Sciatic nerve (tissue), 2 donors: ENCODE results near the gene TPRG1. TPM values are rescaled to one million over a fixed set of nuclear protein-coding genes. Genes with fewer than 3 reads are reported as not detected.

Source experiments
- ATAC-seq: fragments of 200-7000 bp; cut with Tn5 transposase; one replicate; pipeline ENCODE4 v1.9.1; 2020; ENCODE audit warnings: mild to moderate bottlenecking, moderate library complexity
- DNase-seq: peaks from one replicate; pipeline ENCODE4 v3.0.0-alpha.2; 2020; ENCODE audit warnings: low spot score
- intact Hi-C: fragments of 100-400 bp; cut with DNase I; formaldehyde crosslinking; loops from one replicate; pipeline ENCODE4 v1.14.2; 2022
- total RNA-seq: library from RNA; stranded (reverse); fragmentation: NEBNext Ultra II Directional; extraction: Animal tissue kit (Norgen Biotek cat#: 25700); gene quantifications from one replicate; pipeline ENCODE4 v1.2.1, GENCODE V29; 2021
- donor health status: DM: no; HTN: no; CAD: no.
- donor health status: DM: no; HTN: no; CAD: no.

Gene TPRG1
- total RNA-seq, 1 donor from 2014 or later, result 12.7 TPM

- ATAC-seq (no peak), DNase-seq (no peak)
- intact Hi-C loops, result no loop called here
Observed at GRCh38 chr3:189158034-189158433, 13.7 kb upstream of the TPRG1 start.

GRCh38 chr3:189160519-189161309, 11.1 kb upstream of the TPRG1 start:
- intact Hi-C loops, result no loop called here
- ATAC-seq, result no peak

GRCh38 chr3:189165092-189165612, 6.6 kb upstream of the TPRG1 start:
- ATAC-seq, result no peak
- intact Hi-C loops, result no loop called here

More at GRCh38 chr3:189160519-189161309, 11.1 kb upstream of the TPRG1 start:
- DNase-seq, result no peak

GRCh38 chr3:189166321-189166720, 5.5 kb upstream of the TPRG1 start:
- ATAC-seq (no peak), DNase-seq (no peak)
- intact Hi-C loops, result no loop called here

More at GRCh38 chr3:189165092-189165612, 6.6 kb upstream of the TPRG1 start:
- DNase-seq, result no peak

GRCh38 chr3:189167027-189167766, 4.6 kb upstream of the TPRG1 start:
- intact Hi-C loops, result no loop called here
- ATAC-seq (no peak), DNase-seq (no peak)

GRCh38 chr3:189168711-189169110, 3.1 kb upstream of the TPRG1 start:
- intact Hi-C loops, result no loop called here
- DNase-seq (no peak), ATAC-seq (no peak)

- DNase-seq, result no peak
- intact Hi-C loops, result no loop called here
- ATAC-seq, result no peak
Observed at GRCh38 chr3:189169728-189170127, 2.0 kb upstream of the TPRG1 start.

GRCh38 chr3:189170559-189170958, 1.2 kb upstream of the TPRG1 start:
- DNase-seq (no peak), ATAC-seq (peak; percentile 51)
- intact Hi-C loops, result no loop called here

GRCh38 chr3:189172668-189173419, 1.1 kb downstream of the TPRG1 start:
- ATAC-seq (no peak), DNase-seq (no peak)
- intact Hi-C loops, result no loop called here

GRCh38 chr3:189184566-189184965, 12.8 kb downstream of the TPRG1 start:
- intact Hi-C loops, result no loop called here
- DNase-seq, result no peak
- no peak for ATAC-seq

GRCh38 chr3:189186101-189186500, 14.3 kb downstream of the TPRG1 start:
- intact Hi-C loops, result no loop called here
- DNase-seq, result peak; percentile 80

GRCh38 chr3:189188466-189188865, 16.7 kb downstream of the TPRG1 start:
- ATAC-seq (peak; percentile 16), DNase-seq (no peak)
- intact Hi-C loops, result no loop called here

More at GRCh38 chr3:189186101-189186500, 14.3 kb downstream of the TPRG1 start:
- peak; percentile 95 for ATAC-seq

- intact Hi-C loops, result no loop called here
- DNase-seq (no peak), ATAC-seq (no peak)
Observed at GRCh38 chr3:189192725-189193124, 21.0 kb downstream of the TPRG1 start.

- ATAC-seq, result no peak
- intact Hi-C loops, result no loop called here
- no peak for DNase-seq
Observed at GRCh38 chr3:189195302-189195701, 23.5 kb downstream of the TPRG1 start.

GRCh38 chr3:189202106-189202505, 30.3 kb downstream of the TPRG1 start:
- intact Hi-C loops, result no loop called here
- ATAC-seq, result no peak
- DNase-seq, result no peak

GRCh38 chr3:189202583-189202982, 30.8 kb downstream of the TPRG1 start:
- intact Hi-C loops, result no loop called here
- DNase-seq, result no peak
- ATAC-seq, result no peak

GRCh38 chr3:189204167-189204866, 32.5 kb downstream of the TPRG1 start:
- ATAC-seq (peak; percentile 55), DNase-seq (no peak)
- intact Hi-C loops, result no loop called here

- no peak for ATAC-seq
- intact Hi-C loops, result no loop called here
Observed at GRCh38 chr3:189204937-189205336, 33.2 kb downstream of the TPRG1 start.

GRCh38 chr3:189210251-189210770, 38.5 kb downstream of the TPRG1 start:
- DNase-seq (no peak), ATAC-seq (no peak)
- intact Hi-C loops, result no loop called here

More at GRCh38 chr3:189204937-189205336, 33.2 kb downstream of the TPRG1 start:
- no peak for DNase-seq
